H9 (cell line): ENCODE measurements around the gene TMEM239. TPM values are rescaled to one million over a fixed set of nuclear protein-coding genes. Genes with fewer than 3 reads are reported as not detected.
A peak's percentile ranks its signal among the peaks of the same experiment; 100 is the strongest.

ENCODE experiments used
- DNase-seq: peaks from one replicate; pipeline ENCODE4 v3.0.0-alpha.2; 2017
- H2AFZ ChIP-seq: one replicate; pipeline ENCODE4 v1.6.1; 2013; ENCODE audit warnings: mild to moderate bottlenecking, low read length, control low read depth, moderate library complexity
- H2AK5ac ChIP-seq: 2 replicates; pipeline ENCODE4 v1.6.1; 2013; ENCODE audit warnings: low read length, control low read depth, mixed read lengths; ENCODE audit not compliant: insufficient read length
- H2BK120ac ChIP-seq: one replicate; pipeline ENCODE4 v1.6.1; 2013; ENCODE audit warnings: low read depth, mild to moderate bottlenecking, low read length, control low read depth, inconsistent platforms; ENCODE audit not compliant: poor library complexity, severe bottlenecking
- H2BK12ac ChIP-seq: 2 replicates; pipeline ENCODE4 v1.6.1; 2013; ENCODE audit warnings: low read length, control low read depth, mixed read lengths, low read depth; ENCODE audit not compliant: insufficient read length
- H2BK15ac ChIP-seq: 2 replicates; pipeline ENCODE4 v1.6.1; 2013; ENCODE audit warnings: low read depth, low read length, control low read depth
- H2BK20ac ChIP-seq: one replicate; pipeline ENCODE4 v1.6.1; 2013; ENCODE audit warnings: low read depth, mild to moderate bottlenecking, low read length, control low read depth, inconsistent platforms; ENCODE audit not compliant: poor library complexity, severe bottlenecking
- H2BK5ac ChIP-seq: 2 replicates; pipeline ENCODE4 v1.6.1; 2013; ENCODE audit warnings: low read length, control low read depth, mixed read lengths; ENCODE audit not compliant: insufficient read length
- H3K14ac ChIP-seq: 2 replicates; pipeline ENCODE4 v1.6.1; 2013; ENCODE audit warnings: low read length, control low read depth; ENCODE audit not compliant: insufficient read depth
- H3K18ac ChIP-seq: 2 replicates; pipeline ENCODE4 v1.6.1; 2013; ENCODE audit warnings: low read depth, mild to moderate bottlenecking, mixed read lengths, low read length, control low read depth; ENCODE audit not compliant: insufficient read length
- H3K23ac ChIP-seq: 2 replicates; pipeline ENCODE4 v1.6.1; 2013; ENCODE audit warnings: low read length, control low read depth, mixed read lengths, low read depth; ENCODE audit not compliant: insufficient read length
- H3K23me2 ChIP-seq: 2 replicates; pipeline ENCODE4 v1.6.1; 2013; ENCODE audit warnings: low read depth, mild to moderate bottlenecking, mixed read lengths, low read length, control low read depth; ENCODE audit not compliant: insufficient read length, poor library complexity, severe bottlenecking
- H3K27ac ChIP-seq: 2 replicates; pipeline ENCODE4 v1.5.1; 2013; ENCODE audit warnings: low read length, control low read depth, mixed read lengths, low read depth; ENCODE audit not compliant: insufficient read length
- H3K27me3 ChIP-seq: 2 replicates; pipeline ENCODE4 v1.6.1; 2013; ENCODE audit warnings: low read length, control low read depth, inconsistent platforms; ENCODE audit not compliant: insufficient read depth
- H3K4ac ChIP-seq: 2 replicates; pipeline ENCODE4 v1.6.1; 2013; ENCODE audit warnings: low read depth, mild to moderate bottlenecking, control low read depth, inconsistent platforms, low read length, moderate library complexity
- H3K4me1 ChIP-seq: 2 replicates; pipeline ENCODE4 v1.6.1; 2013; ENCODE audit warnings: low read length, control low read depth, inconsistent platforms; ENCODE audit not compliant: insufficient read depth
- H3K4me2 ChIP-seq: 2 replicates; pipeline ENCODE4 v1.6.1; 2013; ENCODE audit warnings: low read length, control low read depth, mixed read lengths; ENCODE audit not compliant: insufficient read length, insufficient read depth
- H3K56ac ChIP-seq: 2 replicates; pipeline ENCODE4 v1.6.1; 2013; ENCODE audit warnings: low read depth, mild to moderate bottlenecking, mixed read lengths, low read length, control low read depth; ENCODE audit not compliant: insufficient read length
- H3K79me1 ChIP-seq: 2 replicates; pipeline ENCODE4 v1.6.1; 2013; ENCODE audit warnings: low read depth, mild to moderate bottlenecking, moderate library complexity, low read length, control low read depth, inconsistent platforms; ENCODE audit not compliant: insufficient read depth, poor library complexity, severe bottlenecking
- H3K79me2 ChIP-seq: 2 replicates; pipeline ENCODE4 v1.6.1; 2013; ENCODE audit warnings: low read length, control low read depth, inconsistent platforms; ENCODE audit not compliant: insufficient read depth
- H3K9ac ChIP-seq: 2 replicates; pipeline ENCODE4 v1.6.1; 2013; ENCODE audit warnings: low read length, control low read depth, mixed read lengths; ENCODE audit not compliant: insufficient read length; ENCODE audit errors: extremely low read depth
- H3K9me3 ChIP-seq: one replicate; pipeline ENCODE4 v1.6.1; 2013; ENCODE audit warnings: low read depth, low read length, inconsistent platforms; ENCODE audit not compliant: control insufficient read depth
- H3T11ph ChIP-seq: one replicate; pipeline ENCODE4 v1.6.1; 2013; ENCODE audit warnings: mild to moderate bottlenecking, low read length, control low read depth, inconsistent platforms
- H4K20me1 ChIP-seq: one replicate; pipeline ENCODE4 v1.6.1; 2013; ENCODE audit not compliant: control insufficient read depth, insufficient read length, insufficient read depth
- H4K5ac ChIP-seq: 2 replicates; pipeline ENCODE4 v1.6.1; 2013; ENCODE audit warnings: low read depth, mild to moderate bottlenecking, mixed read lengths, low read length, control low read depth; ENCODE audit not compliant: insufficient read length
- H4K8ac ChIP-seq: replicated peaks from 2 replicates; pipeline ENCODE4 v1.6.1; 2013; ENCODE audit warnings: low read length, control low read depth, mixed read lengths, low read depth; ENCODE audit not compliant: insufficient read length
- H4K91ac ChIP-seq: 2 replicates; pipeline ENCODE4 v1.6.1; 2013; ENCODE audit warnings: low read depth, mild to moderate bottlenecking, moderate library complexity, mixed read lengths, low read length, control low read depth; ENCODE audit not compliant: insufficient read length
- H3K27ac Mint-ChIP-seq, 3 experiments: 2 replicates in 2 of 3; 3 replicates in 1 of 3; pipeline ENCODE4 v1.8.0; 2020 to 2021; ENCODE audit warnings: mixed read lengths in 3 of 3, mild to moderate bottlenecking in 1 of 3, moderate library complexity in 1 of 3
- H3K27me3 Mint-ChIP-seq: 2 replicates; pipeline ENCODE4 v1.8.0; 2021; ENCODE audit warnings: low read depth, mild to moderate bottlenecking, moderate library complexity, mixed read lengths
- H3K36me3 Mint-ChIP-seq, 3 experiments: 2 replicates in 2 of 3; 3 replicates in 1 of 3; pipeline ENCODE4 v1.8.0; 2020 to 2021; ENCODE audit warnings: low read depth in 3 of 3, mixed read lengths in 3 of 3; ENCODE audit not compliant: insufficient read depth in 1 of 3
- H3K4me1 Mint-ChIP-seq, 2 experiments: 2 replicates each; pipeline ENCODE4 v1.8.0; 2020; ENCODE audit warnings: mixed read lengths in 2 of 2
- H3K4me3 Mint-ChIP-seq, 2 experiments: 2 replicates in 1 of 2; 3 replicates in 1 of 2; pipeline ENCODE4 v1.8.0; 2020 to 2021; ENCODE audit warnings: mild to moderate bottlenecking in 2 of 2, mixed read lengths in 2 of 2, moderate library complexity in 1 of 2
- H3K9me3 Mint-ChIP-seq, 2 experiments: 2 replicates in 1 of 2; 3 replicates in 1 of 2; pipeline ENCODE4 v1.8.0; 2020; ENCODE audit warnings: mild to moderate bottlenecking in 2 of 2, mixed read lengths in 2 of 2, moderate library complexity in 1 of 2
- WGBS: extraction: QIAGEN DNeasy Blood & Tissue Kit; methylation state at CpG from one replicate; pipeline ENCODE4 v1.1.7; 2013; ENCODE audit warnings: missing lambda C conversion rate, low lambda C conversion rate, mixed read lengths; ENCODE audit not compliant: insufficient read length; ENCODE audit errors: extremely low coverage; 5-methylcytosine and 5-hydroxymethylcytosine counted together
- total RNA-seq: library from RNA; stranded (reverse); gene quantifications from 2 replicates; pipeline ENCODE4 v1.2.1, GENCODE V29; 2021
- TF ChIP-seq, protein P1 (sequence below): fragments of 200-600 bp; sonication (generic); conservative IDR thresholded peaks from 3 replicates; pipeline ENCODE4 v1.8.0; 2021; ENCODE audit warnings: antibody characterized with exemption, mild to moderate bottlenecking

The TMEM239 gene
- total RNA-seq, 1 experiment from 2014 or later = not detected

- H3K9me3 ChIP-seq = no peaks in the 10 kb centered on the region
- no peak within 1 kb of the TSS for H2BK12ac ChIP-seq
- no peak within 1 kb of the TSS for H2BK15ac ChIP-seq
- peaks cover 31 to 37% of the 10 kb centered on the region in 2 experiments for H3K4me1 Mint-ChIP-seq
- no peak within 1 kb of the TSS for H3K56ac ChIP-seq
- H3K79me1 ChIP-seq = no peaks in the 10 kb centered on the region
- no peak within 1 kb of the TSS for H4K91ac ChIP-seq
- peaks cover 45% of the 10 kb centered on the region for H3K27me3 Mint-ChIP-seq
- TF ChIP-seq, protein P1, sequence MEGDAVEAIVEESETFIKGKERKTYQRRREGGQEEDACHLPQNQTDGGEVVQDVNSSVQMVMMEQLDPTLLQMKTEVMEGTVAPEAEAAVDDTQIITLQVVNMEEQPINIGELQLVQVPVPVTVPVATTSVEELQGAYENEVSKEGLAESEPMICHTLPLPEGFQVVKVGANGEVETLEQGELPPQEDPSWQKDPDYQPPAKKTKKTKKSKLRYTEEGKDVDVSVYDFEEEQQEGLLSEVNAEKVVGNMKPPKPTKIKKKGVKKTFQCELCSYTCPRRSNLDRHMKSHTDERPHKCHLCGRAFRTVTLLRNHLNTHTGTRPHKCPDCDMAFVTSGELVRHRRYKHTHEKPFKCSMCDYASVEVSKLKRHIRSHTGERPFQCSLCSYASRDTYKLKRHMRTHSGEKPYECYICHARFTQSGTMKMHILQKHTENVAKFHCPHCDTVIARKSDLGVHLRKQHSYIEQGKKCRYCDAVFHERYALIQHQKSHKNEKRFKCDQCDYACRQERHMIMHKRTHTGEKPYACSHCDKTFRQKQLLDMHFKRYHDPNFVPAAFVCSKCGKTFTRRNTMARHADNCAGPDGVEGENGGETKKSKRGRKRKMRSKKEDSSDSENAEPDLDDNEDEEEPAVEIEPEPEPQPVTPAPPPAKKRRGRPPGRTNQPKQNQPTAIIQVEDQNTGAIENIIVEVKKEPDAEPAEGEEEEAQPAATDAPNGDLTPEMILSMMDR = peak; percentile 48; the same call in 2 of the 3 replicates
- H3K23me2 ChIP-seq = peaks cover 7% of the 10 kb centered on the region
- H4K5ac ChIP-seq = no peak within 1 kb of the TSS
- H2BK5ac ChIP-seq = no peak within 1 kb of the TSS
- H3K4me2 ChIP-seq = peak within 1 kb of the TSS; percentile 72
- peak within 1 kb of the TSS; percentile 73 to 96 (median 82); a peak in 6 of 7 replicates for H3K27ac Mint-ChIP-seq
- H3K18ac ChIP-seq = no peak within 1 kb of the TSS
- H4K20me1 ChIP-seq = no peaks in the 10 kb centered on the region
- no CpG with 5 or more reads among the region's 52 CpGs for WGBS
- no peaks in the 10 kb centered on the region for H3K79me2 ChIP-seq
- H4K8ac ChIP-seq = no peak within 1 kb of the TSS
- H3K4me1 ChIP-seq = no peaks in the 10 kb centered on the region; the same call in 1 of the 2 replicates
- H3K14ac ChIP-seq = no peak within 1 kb of the TSS
- peak within 1 kb of the TSS; percentile 56 for H2AFZ ChIP-seq
- no peak within 1 kb of the TSS for H3K27ac ChIP-seq
- H2BK20ac ChIP-seq = no peak within 1 kb of the TSS
- H2BK120ac ChIP-seq = no peak within 1 kb of the TSS
- H2AK5ac ChIP-seq = no peak within 1 kb of the TSS
- H3T11ph ChIP-seq = no peak within 1 kb of the TSS
- H3K4ac ChIP-seq = no peak within 1 kb of the TSS
- peaks cover 34% of the 10 kb centered on the region for H3K27me3 ChIP-seq
- H3K9ac ChIP-seq = peak within 1 kb of the TSS; percentile 9
- DNase-seq = peak; percentile 85
- H3K23ac ChIP-seq = no peak within 1 kb of the TSS
- H3K4me3 Mint-ChIP-seq = peak within 1 kb of the TSS; percentile 98 to 99
- H3K36me3 Mint-ChIP-seq = peaks cover 20 to 44% (median 29%) of the 10 kb centered on the region in 3 experiments
- no peaks in the 10 kb centered on the region; a peak in 1 of 5 replicates for H3K9me3 Mint-ChIP-seq
These were observed 15.5 kb upstream of the TMEM239 start, which contains the start of gene CPXM1 for GRCh38 chr20:2800521-2801285. Gene CPXM1 (minus strand): TSS chr20:2800627. CDS start chr20:2800572, 55 bp downstream.
